NCI-H2227 (cell line): ENCODE data around the gene MAB21L4.

Source experiments
- DNase-seq: peaks from one replicate; lab custom pipeline; 2025; ENCODE audit not compliant: unreplicated experiment; lab: John Stamatoyannopoulos, UW

The MAB21L4 gene

DNA sequence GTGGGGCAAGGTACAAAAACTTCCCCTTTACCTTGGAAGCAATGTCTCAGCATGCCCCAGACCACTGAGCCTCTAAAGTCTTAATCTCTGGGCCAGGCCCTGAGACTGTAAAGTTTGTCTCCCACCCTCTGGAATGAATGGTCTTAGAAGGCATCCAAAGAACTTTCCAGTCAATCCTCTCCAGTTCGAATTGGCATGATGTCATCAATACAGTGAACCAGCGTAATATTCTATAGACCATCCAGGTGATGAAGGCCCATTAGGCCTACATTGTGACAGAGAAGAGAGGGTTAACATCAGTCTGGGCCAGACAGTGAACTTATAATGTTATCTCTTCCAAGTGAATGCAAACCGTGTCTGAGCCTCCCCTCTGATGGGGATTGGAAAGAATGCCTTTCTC, 11.2 kb downstream of the MAB21L4 start:
- no peak for DNase-seq

DNA sequence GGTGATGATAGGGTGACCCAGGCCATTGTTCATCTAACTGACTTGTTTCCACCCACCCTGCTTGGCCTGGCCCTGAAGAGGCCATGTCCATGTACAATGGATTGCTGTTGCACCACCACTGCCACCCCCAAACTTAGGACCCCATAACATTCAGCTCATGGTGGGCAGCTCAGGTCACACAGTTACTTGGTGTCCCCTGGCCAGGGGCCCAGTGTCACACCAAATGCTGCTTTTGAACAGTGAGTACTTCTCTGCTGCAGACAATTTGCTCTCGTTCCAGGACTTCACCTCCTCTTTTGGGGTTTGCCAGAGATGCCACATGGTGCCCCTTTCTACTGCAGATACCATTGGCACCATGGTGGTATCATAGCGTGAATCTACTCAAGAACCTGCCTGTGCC, 11.7 kb downstream of the MAB21L4 start:
- DNase-seq, result no peak

DNA sequence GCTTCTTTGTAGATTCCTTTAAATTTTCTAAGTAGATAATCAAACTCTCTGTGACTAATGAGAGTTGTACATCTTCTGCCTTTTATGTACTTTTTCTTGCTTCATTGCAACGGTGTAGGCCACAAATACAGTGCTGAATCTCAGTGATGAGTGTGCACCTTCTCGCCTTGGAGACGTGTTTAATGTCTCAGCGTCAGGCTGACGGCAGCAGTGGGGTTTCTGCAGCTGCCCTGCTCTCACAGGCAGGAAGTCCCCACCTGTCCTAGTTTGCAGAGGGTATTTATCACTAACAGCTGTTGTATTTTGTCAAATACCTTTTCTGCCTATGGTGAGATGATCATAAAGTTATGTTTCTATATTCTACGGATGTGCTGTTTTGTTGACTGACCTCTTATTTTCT, 14.0 kb downstream of the MAB21L4 start:
- no peak for DNase-seq

DNA sequence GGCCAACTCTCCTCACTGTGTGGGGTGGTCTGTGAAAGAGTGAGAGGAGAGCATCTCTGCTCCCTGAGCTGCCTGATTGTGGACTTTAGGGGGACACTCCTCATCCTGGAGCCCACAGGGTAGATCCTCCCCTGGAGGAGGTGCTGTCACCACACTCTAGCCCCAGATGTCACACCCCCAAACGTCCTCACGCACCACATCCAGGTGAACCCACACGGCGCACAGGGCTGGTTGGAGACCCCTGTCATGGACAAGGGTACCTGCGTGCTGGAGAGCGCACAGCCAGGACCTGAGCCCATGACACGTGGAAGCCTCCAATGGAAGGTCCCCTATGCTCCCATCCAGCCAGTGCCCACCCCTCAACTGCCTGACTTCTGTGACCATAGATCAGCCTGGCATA, 16.9 kb downstream of the MAB21L4 start:
- no peak for DNase-seq

DNA sequence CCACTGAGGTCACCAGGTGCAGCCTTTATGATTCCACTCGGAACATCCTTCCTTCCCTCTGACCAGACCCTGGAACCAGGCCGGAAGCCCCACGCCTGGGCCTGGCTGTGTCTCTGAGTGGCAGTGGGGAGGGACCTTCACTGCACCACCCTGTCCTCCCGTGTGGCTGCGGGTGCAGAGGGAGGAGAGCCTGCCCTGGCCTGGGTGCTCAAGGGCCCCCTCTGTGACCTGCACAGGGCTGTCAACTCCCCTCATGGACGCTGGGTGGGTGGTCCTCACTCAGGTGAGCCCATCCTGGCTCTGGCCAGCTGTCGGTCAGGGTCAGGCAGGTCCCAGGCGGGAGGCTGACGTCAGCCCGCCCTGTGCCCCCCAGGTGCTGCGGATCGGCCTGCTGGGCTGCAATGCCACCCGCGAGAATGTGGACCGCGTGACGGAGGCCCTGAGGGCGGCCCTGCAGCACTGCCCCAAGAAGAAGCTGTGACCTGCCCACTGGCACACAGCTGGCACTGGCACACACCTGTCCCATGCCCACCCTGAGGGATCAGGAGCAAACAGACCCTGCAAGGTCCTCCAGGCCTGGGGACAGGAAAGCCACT, 17.5 kb downstream of the MAB21L4 start:
- no peak for DNase-seq

DNA sequence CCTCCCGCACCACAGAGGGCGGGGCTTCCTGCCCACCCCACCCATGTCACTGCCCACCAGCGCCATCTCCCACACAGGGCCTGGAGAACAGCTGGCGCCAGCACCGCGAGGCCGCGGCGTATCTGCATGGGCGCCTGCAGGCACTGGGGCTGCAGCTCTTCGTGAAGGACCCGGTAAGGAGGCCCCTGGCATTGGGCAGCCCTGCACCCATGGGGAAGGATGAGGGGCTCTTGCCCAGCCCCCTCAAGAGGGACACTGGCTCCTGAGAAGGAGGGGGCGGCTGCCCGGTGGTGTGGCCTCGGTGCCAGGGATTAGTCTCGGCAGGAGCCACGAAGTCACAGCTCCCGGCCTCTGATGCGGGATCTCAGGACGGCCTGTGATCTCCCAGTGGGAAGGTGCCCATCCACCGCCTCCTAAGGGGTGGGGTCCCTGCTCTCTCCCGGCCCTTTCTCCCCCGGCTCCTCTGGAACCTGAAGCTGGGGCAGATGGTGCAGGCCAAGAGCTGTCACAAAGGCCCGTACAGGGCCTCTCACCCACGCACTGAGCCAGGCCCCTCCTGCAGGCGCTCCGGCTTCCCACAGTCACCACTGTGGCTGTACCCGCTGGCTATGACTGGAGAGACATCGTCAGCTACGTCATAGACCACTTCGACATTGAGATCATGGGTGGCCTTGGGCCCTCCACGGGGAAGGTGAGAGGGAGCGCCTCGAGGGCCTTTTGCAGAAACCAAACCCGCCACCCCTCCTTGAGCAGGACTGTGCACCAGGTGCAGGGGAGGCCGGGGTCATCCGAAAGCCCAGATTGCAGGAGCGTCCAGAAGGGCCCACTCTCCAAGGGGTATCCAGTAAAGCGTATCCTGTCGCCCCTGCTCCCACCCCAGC, 18.3 kb downstream of the MAB21L4 start:
- no peak for DNase-seq

DNA sequence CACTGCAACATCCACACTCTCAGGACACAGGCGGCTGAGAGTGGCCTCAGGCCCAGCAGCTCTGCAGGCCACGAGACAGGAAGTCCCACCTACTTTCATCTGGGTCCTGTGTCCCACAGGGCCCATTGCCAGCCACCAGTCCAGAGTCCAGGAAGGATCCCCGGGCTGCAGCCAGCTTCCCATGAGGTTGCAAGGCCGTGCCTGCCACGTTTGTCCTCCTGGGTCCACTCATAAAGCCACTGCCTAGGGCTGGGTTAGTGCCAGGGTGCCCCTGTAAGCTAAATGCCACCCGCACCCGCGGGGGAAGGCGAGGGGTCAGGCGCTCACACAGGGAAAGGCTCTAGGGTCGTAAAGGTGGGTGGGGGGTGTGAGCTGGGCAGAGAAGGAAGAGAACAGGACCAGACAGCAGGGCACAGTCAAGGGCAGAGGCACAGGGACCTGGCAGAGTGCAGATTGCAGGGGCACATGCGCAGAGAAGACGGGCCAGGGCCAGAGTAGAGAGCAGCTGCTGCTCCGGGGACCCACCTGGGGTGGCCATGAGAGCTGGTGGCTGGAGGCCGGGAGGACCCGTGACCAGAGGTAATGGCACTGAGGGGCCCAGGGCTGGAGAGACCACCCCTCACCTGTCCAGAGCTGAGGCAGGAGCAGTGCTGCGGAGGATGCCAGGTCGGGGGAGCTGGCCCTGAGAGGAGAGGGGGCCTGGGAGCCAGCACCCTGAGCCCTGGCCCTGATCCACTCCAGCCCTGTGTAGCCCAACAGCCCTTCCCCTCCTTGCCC, 19.3 kb downstream of the MAB21L4 start:
- no peak for DNase-seq

DNA sequence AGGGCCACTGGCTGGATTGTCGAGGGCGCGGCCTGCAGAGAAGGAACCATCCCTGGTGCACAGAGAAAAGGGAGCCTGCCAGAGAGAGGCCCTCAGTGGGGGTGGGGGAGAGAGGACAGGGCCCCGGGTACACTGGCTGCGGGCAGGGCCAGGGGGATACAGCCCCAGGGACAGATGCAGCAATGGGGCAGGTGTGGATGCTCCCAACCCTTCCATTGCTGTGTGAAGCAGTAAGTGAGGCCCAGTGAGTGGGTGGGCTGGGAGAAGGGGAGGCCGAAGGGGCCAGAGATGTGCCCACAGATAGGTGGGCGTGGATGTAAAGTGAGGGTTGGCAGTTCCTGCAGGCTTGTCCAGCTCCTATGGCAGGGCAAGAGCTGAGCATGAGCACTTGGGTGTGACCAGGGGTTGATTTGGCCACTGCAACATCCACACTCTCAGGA, 19.9 kb downstream of the MAB21L4 start:
- DNase-seq, result no peak

DNA sequence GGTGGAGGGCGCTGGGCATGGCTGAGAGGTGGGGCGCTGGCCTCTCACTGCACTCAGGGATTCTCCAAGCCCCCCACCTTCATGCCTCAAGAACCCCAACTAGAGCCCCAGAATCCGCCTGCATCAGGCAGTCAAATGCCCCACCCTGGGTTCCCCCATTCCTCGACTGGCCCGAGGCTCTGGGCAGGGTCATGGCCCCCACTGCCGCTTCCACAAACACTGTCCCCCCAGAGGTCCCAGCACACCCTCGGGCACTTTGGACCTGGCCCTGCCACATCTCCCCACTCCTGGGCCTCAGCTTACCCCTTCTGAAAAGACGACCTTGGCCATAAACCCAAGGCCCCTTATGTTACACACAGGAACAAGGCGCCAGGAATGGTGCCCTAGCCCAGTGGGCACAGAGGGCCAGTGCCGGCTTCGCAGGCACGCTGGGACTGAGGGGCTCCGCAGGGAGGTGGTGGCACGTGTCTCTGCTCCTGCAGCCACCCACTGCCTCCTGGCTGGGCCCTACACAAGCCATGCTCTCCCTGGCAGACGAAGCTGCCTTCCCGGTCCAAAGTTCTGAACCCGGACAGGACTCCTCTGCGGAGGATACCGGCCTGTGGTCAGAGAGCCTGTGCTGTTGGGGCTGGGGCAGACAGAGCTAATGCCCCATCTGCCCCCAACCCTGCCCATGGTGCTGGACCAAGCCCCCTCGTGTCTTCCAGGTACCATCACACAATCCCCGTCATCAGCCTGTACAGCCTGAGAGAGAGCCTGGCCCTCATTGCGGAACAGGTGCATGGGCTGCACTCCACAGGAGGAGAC, 20.5 kb downstream of the MAB21L4 start:
- DNase-seq, result no peak

DNA sequence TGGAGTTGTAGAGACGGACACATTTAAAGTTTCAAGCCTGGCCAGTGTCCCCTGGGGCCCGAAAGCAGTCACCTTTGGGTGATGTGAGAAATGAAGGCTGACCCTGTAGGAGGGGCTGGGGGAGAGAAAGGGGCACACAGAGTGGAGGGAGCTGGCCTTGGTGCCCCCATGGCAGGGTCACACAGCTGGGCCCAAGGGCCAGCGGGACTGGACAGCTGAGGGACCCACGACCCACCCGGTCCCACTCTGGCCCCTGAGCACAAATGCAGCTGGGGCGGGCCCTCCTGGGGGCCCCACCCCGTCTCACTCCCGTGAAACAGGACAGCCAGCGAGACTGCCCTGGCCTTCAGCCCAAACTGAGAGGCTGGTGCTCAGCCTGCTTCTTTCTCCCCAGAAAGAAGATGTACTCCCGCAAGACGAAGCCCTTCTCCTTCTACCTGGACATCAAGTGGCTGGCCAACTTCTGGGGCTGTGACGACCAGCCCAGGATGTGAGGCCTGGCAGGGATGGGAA, 21.2 kb downstream of the MAB21L4 start:
- no peak for DNase-seq

DNA sequence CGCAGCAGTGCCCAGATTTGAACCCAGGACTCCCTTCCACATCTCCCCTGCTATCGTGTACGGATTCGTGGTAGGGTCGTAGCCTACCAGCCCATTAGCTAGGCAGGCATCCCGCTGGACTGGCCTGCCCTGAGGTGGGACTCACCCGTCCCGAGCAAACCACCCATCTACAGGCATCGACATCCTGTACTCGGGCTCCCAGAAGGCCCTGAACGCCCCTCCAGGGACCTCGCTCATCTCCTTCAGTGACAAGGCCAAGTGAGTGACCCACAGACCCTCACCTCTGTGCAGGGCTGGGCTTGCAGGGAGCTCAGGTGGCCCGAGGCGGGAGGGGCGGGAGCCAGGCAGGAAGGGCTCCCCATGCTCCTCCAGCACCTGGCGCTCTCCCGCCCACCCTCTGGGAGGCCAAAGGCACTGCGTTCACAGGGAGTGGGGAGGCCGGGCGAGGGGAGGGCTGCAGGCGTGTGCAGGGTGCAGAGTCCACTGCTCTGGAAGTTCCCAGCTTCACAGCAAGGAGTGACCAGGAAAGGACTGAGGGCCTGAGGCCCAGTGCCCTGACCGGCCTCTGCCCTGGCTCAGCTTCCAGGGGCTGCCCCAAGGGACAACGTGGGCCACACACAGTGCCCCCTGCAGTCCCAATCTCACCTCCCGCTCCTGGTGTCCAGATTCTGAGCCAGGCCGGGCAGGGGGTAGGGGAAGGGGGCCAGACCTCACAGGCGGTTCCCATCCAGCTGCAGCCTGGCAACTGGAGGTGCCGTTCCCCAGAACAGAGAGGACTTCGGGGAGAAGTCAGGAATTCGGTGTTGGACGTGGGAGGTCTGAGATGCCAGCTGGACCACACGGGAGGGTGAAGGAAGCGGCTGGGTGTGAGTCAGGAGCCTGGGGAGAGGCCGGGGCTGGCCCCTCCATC, 21.9 kb downstream of the MAB21L4 start:
- DNase-seq, result no peak

DNA sequence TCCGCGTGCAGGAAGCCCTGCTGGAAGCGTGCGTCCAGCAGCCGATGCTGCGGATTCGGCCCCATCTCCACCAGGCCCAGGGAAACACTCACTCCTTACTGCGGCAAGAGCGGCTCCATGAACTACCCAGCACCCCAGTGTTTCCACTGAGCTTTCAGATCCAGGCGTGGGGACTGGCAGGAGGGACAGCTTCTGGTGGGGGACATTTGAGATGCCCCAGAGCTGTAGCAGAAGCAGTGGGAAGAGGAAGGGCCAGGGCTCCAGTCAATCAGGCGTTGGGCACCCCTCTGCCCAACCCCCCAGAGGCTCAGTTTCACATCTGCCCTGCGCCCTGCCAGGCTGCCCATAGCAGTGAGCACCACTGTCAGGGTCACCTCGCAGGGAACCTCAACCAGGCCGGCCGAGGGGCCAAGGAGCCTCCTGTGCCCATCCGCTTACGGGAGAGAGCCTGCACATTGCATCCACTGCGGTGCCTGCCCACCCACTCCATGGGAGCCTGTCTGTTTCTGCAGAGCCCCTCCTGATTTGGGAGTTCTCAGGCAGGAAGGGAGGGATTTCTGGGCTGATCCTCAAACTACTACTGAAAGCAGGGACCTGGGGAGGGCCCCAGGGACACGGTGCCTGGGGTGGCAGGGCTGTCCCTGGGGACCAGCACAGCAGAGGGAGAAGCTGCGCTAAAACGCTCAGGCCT, 22.7 kb downstream of the MAB21L4 start:
- DNase-seq, result no peak

DNA sequence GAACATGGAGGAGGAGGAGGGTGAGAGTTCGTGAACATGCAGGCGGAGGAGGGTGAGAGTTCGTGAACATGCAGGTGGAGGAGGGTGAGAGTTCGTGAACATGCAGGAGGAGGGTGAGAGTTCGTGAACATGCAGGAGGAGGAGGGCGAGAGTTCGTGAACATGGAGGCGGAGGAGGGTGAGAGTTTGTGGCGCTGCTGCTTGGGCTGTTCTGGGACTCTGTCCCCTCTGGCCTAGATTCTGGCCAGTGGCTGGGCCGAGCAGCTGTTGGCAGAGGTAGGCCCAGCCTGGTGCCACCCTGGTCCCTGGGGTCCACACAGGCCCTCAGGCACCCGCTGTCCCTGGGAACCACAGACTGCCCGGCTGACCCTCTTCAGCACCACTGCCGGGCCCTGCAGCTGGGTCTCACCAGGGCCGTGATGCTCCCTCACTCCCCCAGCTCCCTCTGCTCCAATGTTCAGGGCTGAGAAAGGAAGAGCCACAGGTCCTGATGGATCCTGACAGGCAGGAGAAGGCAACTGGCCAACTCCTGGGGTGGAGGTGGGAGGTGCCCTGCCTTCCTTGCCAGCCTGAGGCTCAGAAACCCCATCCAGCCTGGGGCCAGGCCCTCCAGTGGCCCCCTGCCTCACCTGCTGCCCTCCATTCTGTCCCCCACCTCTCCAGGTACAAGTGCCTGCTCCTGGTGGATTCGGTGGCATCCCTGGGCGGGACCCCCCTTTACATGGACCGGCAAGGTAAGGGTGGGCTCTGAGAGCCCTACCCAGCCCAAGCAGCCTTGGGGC, 23.4 kb downstream of the MAB21L4 start:
- DNase-seq, result no peak

DNA sequence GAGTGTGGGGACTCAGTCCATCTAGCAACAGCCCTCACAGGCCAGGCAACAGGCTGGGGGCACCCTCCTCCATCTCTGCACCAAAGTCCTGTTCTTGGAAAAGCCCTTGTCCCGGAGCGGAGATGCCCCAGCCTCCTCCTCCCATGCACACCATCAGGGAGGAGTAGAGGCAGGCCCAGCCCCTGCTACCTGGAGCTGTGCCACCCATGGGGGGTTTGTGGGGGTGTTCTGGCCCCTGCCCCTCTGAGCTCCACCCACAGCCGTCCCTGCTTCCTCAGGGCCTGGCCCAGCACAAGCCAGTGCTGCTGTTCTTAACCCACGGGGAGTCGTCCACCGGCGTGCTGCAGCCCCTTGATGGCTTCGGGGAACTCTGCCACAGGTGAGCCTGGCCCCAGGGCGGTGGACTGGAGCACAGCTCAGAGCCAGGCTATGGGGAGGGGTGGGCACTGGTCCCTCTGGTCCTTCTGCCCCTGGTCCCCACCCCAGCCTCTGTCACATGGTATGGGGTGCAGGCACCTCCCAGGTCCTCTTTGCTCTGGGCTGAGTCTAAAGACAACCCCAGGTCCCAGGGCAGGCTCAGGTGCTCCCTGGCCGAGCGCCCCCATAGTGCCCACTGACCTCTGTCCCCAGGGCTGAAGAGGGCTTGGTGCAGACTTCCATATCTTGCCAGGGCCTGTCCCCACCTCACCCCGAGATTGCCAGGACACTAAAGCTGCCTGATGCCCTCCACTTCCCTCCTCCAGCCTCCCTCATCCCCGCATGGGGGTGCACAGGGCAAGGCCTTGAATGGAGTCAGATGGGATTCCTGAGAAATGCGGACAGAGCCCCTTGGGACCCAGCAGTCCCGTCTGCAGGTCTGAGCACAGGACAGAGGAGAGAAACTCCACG, 24.6 kb downstream of the MAB21L4 start:
- DNase-seq, result no peak

DNA sequence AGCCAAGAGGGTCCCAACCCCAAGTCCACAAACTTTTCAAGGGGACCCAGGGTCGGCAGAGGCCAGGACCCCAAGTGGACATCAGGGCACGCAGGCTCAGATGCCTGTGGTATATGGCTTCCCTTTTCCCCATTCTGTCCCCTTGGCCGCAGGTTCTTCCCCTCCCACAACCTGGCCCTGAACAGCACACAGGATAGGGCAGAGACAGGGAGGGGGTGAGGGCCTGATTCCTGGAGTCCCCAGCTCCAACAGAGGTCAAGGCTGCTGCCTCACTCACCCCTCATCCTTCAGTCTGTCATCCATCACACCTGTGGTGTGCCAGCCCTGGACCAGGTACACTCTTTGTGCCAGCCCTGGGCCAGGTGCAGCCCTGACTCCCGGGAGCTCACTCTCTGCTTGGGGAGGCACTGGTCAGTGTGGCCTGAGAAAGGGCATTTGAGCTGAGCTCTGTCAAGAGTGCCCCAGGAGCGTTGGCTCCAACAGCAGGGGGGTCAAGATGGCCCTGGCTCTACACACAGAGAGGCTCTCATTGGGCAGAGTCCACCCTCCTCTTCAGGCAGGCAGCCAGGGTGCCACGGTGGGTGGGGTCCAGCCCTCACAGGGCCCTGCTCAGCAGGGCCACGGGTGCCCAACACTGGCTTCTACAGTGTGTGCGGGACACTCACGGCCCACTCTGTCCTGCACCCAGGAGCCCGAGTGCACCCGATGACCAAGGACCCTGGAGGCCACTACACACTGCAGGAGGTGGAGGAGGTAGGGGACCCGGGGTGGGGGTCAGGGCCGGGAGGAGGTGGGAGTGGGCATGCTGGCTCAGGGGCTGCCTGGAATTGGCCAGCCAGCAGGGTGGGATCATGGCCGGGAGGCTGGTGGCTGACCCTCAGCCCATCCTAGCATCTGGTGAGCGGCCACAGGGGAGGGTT, 25.7 kb downstream of the MAB21L4 start:
- DNase-seq, result no peak
